ENCODE measurements around the gene LILRB3.

- no peak for TF ChIP-seq POLR2A (IDR thresholded peaks at IDR 0.05)
- TF ChIP-seq CTCF (IDR thresholded peaks at IDR 0.05), result peak; percentile 77 to 87 (median 85)
Measured at GRCh38 chr19:54231077-54231931, 8.5 kb upstream of the LILRB3 start.

Data from esophagus squamous epithelium (tissue), 4 donors.